B cell (primary cell): ENCODE results near the gene GRIPAP1.

ENCODE experiments used
- CTCF ChIP-seq: fragments of 200-600 bp; IDR thresholded peaks from one replicate; pipeline ENCODE4 v1.8.0; 2022; ENCODE audit warnings: antibody characterized with exemption, mild to moderate bottlenecking
- EZH2 ChIP-seq: IDR thresholded peaks from 2 replicates; pipeline ENCODE4 v1.6.1; 2012; ENCODE audit warnings: borderline replicate concordance, low read depth, mild to moderate bottlenecking, moderate library complexity, low read length; ENCODE audit not compliant: insufficient read depth, poor library complexity, severe bottlenecking

GRCh38 chrX:48938721-48939425, 63.2 kb downstream of the GRIPAP1 start:
- TF ChIP-seq CTCF (no peak), EZH2 (no peak)
